DND-41 (cell line): ENCODE measurements around the gene PRSS57.

Experiments
- ATAC-seq: fragments of 200-7000 bp; cut with Tn5 transposase; 3 replicates; pipeline ENCODE4 v1.9.1; 2021; ENCODE audit warnings: low read depth; ENCODE audit not compliant: insufficient read depth
- DNase-seq: peaks from one replicate; pipeline ENCODE4 v3.0.0-alpha.2; 2020
- H2AFZ ChIP-seq: 2 replicates; pipeline ENCODE4 v1.6.0; 2012; ENCODE audit warnings: low read depth, low read length
- H3K27ac ChIP-seq: 2 replicates; pipeline ENCODE4 v1.5.1; 2012; ENCODE audit warnings: low read length, inconsistent platforms
- H3K27me3 ChIP-seq: fragments of 200-600 bp; sonication (generic); 2 replicates; pipeline ENCODE4 v1.6.0; 2012; ENCODE audit warnings: low read length, mild to moderate bottlenecking, inconsistent platforms; ENCODE audit not compliant: insufficient read depth, poor library complexity
- H3K36me3 ChIP-seq: 2 replicates; pipeline ENCODE4 v1.5.1; 2012; ENCODE audit warnings: low read length, inconsistent platforms; ENCODE audit not compliant: insufficient read depth
- H3K4me1 ChIP-seq: 2 replicates; pipeline ENCODE4 v1.5.1; 2012; ENCODE audit warnings: mild to moderate bottlenecking, low read length; ENCODE audit not compliant: insufficient read depth
- H3K4me2 ChIP-seq: 2 replicates; pipeline ENCODE4 v1.6.0; 2012; ENCODE audit warnings: mild to moderate bottlenecking, moderate library complexity, low read length, inconsistent platforms; ENCODE audit not compliant: insufficient read depth
- H3K4me3 ChIP-seq, 2 experiments: fragments of 200-600 bp in 1 of 2; shearing (Covaris generic) in 1 of 2; 2 replicates each; pipeline ENCODE4 v1.5.1; 2012 to 2016; ENCODE audit warnings: inconsistent platforms in 2 of 2, low read length in 2 of 2, mild to moderate bottlenecking in 2 of 2, low read depth in 1 of 2, moderate library complexity in 1 of 2
- H3K79me2 ChIP-seq: 2 replicates; pipeline ENCODE4 v1.6.0; 2012; ENCODE audit warnings: low read length, inconsistent platforms; ENCODE audit not compliant: insufficient read depth
- H3K9ac ChIP-seq: 2 replicates; pipeline ENCODE4 v1.6.0; 2012; ENCODE audit warnings: low read depth, mild to moderate bottlenecking, inconsistent platforms, low read length, moderate library complexity
- H3K9me3 ChIP-seq: 2 replicates; pipeline ENCODE4 v1.5.1; 2012; ENCODE audit warnings: low read length, moderate library complexity, mild to moderate bottlenecking, inconsistent platforms; ENCODE audit not compliant: insufficient read depth, severe bottlenecking
- H4K20me1 ChIP-seq: 2 replicates; pipeline ENCODE4 v1.6.0; 2012; ENCODE audit warnings: low read length; ENCODE audit not compliant: insufficient read depth
- EZH2 ChIP-seq: IDR thresholded peaks from 3 replicates; pipeline ENCODE4 v1.6.1; 2012; ENCODE audit warnings: borderline replicate concordance, low read depth, mild to moderate bottlenecking, moderate library complexity, low read length, inconsistent platforms; ENCODE audit not compliant: severe bottlenecking
- TF ChIP-seq, protein P1 (sequence below): IDR thresholded peaks from 2 replicates; pipeline ENCODE4 v1.5.1; 2012; ENCODE audit warnings: borderline replicate concordance, low read length, moderate library complexity, mild to moderate bottlenecking; ENCODE audit not compliant: poor library complexity, severe bottlenecking; ENCODE audit errors: extremely low read depth

Gene PRSS57

DNA sequence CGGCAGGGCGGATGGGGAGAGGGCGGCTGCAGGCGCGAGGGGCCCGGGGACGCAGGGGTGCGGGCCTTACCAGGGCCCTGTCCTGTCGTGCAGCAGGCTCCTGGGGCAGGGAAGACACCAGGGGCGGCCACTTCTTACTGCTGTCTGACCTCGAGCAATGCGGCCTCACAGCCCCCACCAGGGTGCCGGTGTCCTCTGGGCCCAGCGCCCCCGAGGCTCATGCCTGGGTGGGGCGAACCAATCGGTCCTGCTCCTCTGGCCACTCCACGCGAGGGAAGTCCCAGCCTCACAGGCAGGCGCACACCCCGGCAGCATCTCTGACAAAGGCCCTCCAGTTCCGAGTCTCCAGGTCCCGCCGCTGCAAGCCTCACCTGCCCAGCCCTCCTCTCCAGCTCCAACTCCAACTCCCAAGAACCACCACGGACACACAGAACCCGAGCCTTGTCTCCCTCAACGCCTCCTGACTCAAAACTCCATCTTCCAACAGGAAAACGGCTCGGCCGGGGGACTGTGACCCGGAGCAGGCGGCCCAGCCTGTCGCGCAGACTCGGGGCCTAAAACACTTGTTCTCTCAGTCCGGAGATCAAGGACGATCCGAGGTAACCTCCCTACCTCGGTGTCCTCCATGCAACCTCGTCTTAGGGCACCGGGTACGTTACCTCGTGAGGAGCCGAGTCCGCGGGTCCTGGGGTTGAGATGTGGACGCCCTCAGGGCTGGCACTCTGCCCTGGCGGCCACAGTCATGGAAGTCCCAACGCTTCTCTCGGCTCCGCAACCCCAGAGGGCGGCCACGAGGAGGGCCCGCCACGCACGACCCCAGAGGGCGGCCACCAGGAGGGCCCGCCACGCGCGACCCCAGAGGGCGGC is 49.1 kb downstream of the PRSS57 start:
- Histone ChIP-seq H3K9ac (no peak overlapping the region), H3K36me3 (peaks cover 54% of the 10 kb centered on the region), H3K79me2 (peaks cover 5% of the 10 kb centered on the region), H3K4me3 (no peak overlapping the region), H3K27ac (no peak overlapping the region), H3K4me2 (no peak overlapping the region), H3K9me3 (no peaks in the 10 kb centered on the region), H3K27me3 (no peaks in the 10 kb centered on the region), H4K20me1 (peaks cover 31% of the 10 kb centered on the region), H3K4me1 (no peaks in the 10 kb centered on the region), H2AFZ (no peak overlapping the region)
- DNase-seq (no peak), ATAC-seq (peak; percentile 10; the same call in 1 of the 3 replicates)
- TF ChIP-seq, protein P1, sequence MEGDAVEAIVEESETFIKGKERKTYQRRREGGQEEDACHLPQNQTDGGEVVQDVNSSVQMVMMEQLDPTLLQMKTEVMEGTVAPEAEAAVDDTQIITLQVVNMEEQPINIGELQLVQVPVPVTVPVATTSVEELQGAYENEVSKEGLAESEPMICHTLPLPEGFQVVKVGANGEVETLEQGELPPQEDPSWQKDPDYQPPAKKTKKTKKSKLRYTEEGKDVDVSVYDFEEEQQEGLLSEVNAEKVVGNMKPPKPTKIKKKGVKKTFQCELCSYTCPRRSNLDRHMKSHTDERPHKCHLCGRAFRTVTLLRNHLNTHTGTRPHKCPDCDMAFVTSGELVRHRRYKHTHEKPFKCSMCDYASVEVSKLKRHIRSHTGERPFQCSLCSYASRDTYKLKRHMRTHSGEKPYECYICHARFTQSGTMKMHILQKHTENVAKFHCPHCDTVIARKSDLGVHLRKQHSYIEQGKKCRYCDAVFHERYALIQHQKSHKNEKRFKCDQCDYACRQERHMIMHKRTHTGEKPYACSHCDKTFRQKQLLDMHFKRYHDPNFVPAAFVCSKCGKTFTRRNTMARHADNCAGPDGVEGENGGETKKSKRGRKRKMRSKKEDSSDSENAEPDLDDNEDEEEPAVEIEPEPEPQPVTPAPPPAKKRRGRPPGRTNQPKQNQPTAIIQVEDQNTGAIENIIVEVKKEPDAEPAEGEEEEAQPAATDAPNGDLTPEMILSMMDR = no peak
- no peak for TF ChIP-seq EZH2

DNA sequence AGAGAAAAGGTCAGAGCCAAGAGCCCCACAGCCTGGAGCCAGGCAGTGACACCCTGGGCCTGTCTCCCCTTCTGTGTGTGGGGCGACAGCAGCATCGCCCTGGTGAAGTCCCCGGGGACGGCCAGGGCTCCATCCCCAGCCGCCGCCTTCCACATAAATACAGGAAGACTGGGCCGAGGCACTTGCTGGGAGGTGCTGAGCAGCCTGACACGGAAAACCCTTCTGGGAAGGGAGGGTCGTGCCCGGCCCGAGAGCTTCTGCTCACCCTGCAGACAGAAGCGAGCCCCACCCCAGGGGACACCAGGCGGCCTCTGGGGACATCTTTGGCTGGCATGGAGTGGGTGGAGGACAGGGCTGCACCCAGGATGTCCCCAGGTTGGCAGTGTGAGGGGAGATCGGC is 50.5 kb downstream of the PRSS57 start:
- Histone ChIP-seq H3K27ac (no peak overlapping the region), H3K9me3 (no peaks in the 10 kb centered on the region), H3K9ac (no peak overlapping the region), H4K20me1 (peaks cover 22% of the 10 kb centered on the region), H2AFZ (no peak overlapping the region), H3K4me1 (no peaks in the 10 kb centered on the region), H3K79me2 (peaks cover 4% of the 10 kb centered on the region; the same call in 1 of the 2 replicates), H3K4me2 (no peak overlapping the region), H3K36me3 (peaks cover 42% of the 10 kb centered on the region), H3K27me3 (no peaks in the 10 kb centered on the region), H3K4me3 (no peak overlapping the region)
- no peak for DNase-seq
- ATAC-seq = no peak
- TF ChIP-seq, protein P1 = no peak
- no peak for TF ChIP-seq EZH2

DNA sequence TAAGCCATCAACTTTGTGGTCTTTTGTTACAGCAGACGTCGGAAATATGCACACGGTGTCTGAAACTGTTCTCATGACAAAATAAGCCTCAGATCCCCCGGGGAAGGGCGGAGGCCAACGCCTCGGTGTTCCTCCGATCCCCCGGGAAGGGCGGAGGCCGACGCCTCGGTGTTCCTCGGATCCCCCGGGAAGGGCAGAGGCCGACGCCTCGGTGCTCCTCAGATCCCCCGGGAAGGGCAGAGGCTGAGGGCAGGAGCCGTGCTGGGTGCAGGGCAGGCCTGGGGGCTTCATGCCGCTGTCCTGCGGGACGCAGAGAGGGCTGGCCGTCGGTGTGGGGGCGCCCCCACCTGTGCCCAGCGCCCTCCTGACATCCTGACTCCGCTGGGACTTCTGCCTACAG is 50.9 kb downstream of the PRSS57 start:
- Histone ChIP-seq H3K4me3 (no peak overlapping the region), H3K27me3 (no peaks in the 10 kb centered on the region), H4K20me1 (peaks cover 19% of the 10 kb centered on the region), H3K79me2 (peaks cover 1% of the 10 kb centered on the region; the same call in 1 of the 2 replicates), H3K4me1 (no peaks in the 10 kb centered on the region), H3K27ac (no peak overlapping the region), H3K36me3 (peaks cover 39% of the 10 kb centered on the region), H3K9me3 (no peaks in the 10 kb centered on the region), H2AFZ (no peak overlapping the region), H3K4me2 (no peak overlapping the region), H3K9ac (no peak overlapping the region)
- ATAC-seq = no peak
- TF ChIP-seq, protein P1 = no peak
- no peak for TF ChIP-seq EZH2
- no peak for DNase-seq
